Coronary artery (tissue), 2 donors: Measurements from ENCODE around the gene SPOPL.
"Not testable (repeated sequence)": the region's sequence is repeated elsewhere in the genome, so short reads cannot be mapped to it uniquely, and the experiment has no call there.

Experiments used
- DNase-seq: peaks from one replicate; pipeline ENCODE4 v3.0.0-alpha.2; 2017; ENCODE audit warnings: low spot score
- H3K27ac ChIP-seq, 2 donors: fragments of 200-600 bp; sonication (generic); one replicate each; pipeline ENCODE4 v1.5.1; 2016 to 2019
- H3K4me3 ChIP-seq: fragments of 200-600 bp; sonication (generic); 2 replicates; pipeline ENCODE4 v1.5.1; 2016; ENCODE audit warnings: mild to moderate bottlenecking, moderate library complexity
- CTCF ChIP-seq: fragments of 200-600 bp; sonication (generic); IDR thresholded peaks from one replicate; pipeline ENCODE4 v1.5.1; 2019; ENCODE audit warnings: antibody characterized with exemption

The SPOPL gene

GRCh38 chr2:138468617-138469016 lies 33.0 kb upstream of the SPOPL start:
- no peak for TF ChIP-seq CTCF
- no peak overlapping the region for H3K27ac ChIP-seq
- DNase-seq: no peak
- H3K4me3 ChIP-seq: no peak overlapping the region

GRCh38 chr2:138469411-138469810 lies 32.2 kb upstream of the SPOPL start:
- H3K27ac ChIP-seq: no peak overlapping the region

GRCh38 chr2:138470941-138471340 lies 30.6 kb upstream of the SPOPL start:
- Histone ChIP-seq H3K4me3 (no peak overlapping the region), H3K27ac (no peak overlapping the region)
- TF ChIP-seq CTCF: no peak
- DNase-seq: no peak

More at GRCh38 chr2:138469411-138469810, 32.2 kb upstream of the SPOPL start:
- TF ChIP-seq CTCF: no peak
- no peak overlapping the region for H3K4me3 ChIP-seq
- no peak for DNase-seq

- no peak for DNase-seq
- H3K4me3 ChIP-seq: no peak overlapping the region
- H3K27ac ChIP-seq: no peak overlapping the region
These were observed 27.3 kb upstream of the SPOPL start for GRCh38 chr2:138474100-138474825.

GRCh38 chr2:138475277-138475776 lies 26.2 kb upstream of the SPOPL start:
- TF ChIP-seq CTCF: no peak
- DNase-seq: no peak
- H3K27ac ChIP-seq: no peak overlapping the region
- no peak overlapping the region for H3K4me3 ChIP-seq

More at GRCh38 chr2:138474100-138474825, 27.3 kb upstream of the SPOPL start:
- TF ChIP-seq CTCF: no peak

GRCh38 chr2:138476186-138476585 lies 25.4 kb upstream of the SPOPL start:
- DNase-seq: no peak
- no peak overlapping the region for H3K27ac ChIP-seq
- no peak overlapping the region for H3K4me3 ChIP-seq
- no peak for TF ChIP-seq CTCF

GRCh38 chr2:138476940-138477339 lies 24.6 kb upstream of the SPOPL start:
- DNase-seq: no peak
- no peak overlapping the region for H3K27ac ChIP-seq
- no peak for TF ChIP-seq CTCF
- H3K4me3 ChIP-seq: no peak overlapping the region

- H3K4me3 ChIP-seq, DNase-seq, H3K27ac ChIP-seq: not testable (repeated sequence)
These were observed 18.8 kb upstream of the SPOPL start for GRCh38 chr2:138482796-138483195.
